NCI-H2227 treated with DMSO at 0.1 percent for 48 hours (cell line): Measurements from ENCODE around the gene PLK5.
"Not testable (repeated sequence)": the region's sequence is repeated elsewhere in the genome, so short reads cannot be mapped to it uniquely, and the experiment has no call there.

ENCODE experiments used
- DNase-seq: peaks from one replicate; lab custom pipeline; 2025; lab: John Stamatoyannopoulos, UW

Gene PLK5

DNA sequence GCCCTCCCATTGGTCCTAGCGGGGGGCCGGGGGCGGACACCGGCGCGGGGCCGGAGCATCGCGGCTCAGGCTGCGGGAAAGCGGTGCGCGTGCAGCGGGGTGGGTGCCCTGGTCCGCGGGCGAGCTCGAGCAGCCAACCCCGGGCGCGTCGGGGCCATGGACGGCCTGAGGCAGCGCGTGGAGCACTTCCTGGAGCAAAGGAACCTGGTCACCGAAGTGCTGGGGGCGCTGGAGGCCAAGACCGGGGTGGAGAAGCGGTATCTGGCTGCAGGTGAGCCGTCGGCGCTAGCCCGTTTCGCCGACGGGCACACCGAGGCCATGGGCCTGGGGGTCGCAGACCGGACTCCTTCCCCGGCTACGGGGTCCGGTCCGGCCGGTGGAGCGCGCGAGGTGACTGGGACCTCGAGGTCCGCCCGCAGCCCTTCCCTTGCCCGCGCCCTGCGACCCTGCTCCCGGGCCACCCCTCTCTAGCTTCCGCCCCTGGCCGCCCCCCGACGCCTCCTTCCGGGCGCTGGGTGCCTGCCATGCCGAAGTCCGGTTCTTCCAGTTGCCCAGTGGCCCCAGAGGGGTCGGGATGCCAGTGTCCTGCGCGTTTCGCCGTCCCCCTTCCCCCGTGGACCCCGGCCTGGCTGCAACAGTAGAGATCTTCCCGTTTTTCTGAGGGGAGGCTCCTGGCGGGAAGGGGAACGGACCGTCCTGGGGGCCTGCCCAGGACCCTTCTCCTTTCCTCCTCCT lies 32.6 kb upstream of the PLK5 start, which contains the start of gene REEP6:
REEP6 (plus strand) TSS at position 68 of the 735 bp plus-strand sequence; CDS start at position 157, 89 bp downstream.
- no peak for DNase-seq

DNA sequence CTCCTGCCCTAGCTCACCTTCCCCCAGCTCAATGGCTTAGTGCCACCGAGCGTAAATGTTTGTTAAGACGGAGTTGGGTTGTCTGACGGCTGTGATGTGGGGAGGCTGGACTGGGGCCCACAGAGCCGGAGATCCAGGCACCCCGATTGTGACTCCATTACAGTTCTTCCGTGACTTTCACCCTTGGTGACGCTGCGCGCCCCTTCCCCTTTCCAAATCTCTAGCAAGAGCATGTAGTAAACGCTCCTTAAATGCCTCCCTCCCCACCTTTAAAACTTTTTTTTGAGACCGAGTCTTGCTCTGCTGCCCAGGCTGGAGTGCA lies 32.1 kb upstream of the PLK5 start:
- no peak for DNase-seq

DNA sequence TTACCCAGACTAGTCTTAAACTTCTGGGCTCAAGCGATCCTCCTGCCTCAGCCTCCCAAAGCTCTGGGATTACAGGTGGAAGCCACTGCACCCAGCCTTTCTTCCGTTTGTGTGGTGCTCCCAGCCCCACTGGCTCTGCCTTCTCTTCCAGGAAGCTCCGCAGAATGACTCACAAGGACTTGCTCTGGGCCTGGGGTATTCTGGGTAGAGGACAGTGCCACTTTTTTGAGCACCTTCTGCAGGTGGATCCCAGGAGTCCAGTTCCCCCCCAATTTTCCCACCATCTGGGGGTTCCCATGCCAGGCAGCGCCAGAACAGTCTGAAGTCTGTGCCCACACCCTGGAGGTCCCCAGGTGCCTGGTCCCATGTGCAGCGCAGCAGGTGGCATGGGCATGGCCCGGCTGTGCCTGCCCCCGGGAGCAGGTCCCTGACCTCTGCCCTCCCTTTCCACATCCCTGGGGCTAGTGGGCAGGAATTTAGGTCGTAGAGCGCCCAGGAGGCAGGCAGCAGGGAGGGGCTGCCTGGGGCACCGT lies 31.3 kb upstream of the PLK5 start:
- no peak for DNase-seq

DNA sequence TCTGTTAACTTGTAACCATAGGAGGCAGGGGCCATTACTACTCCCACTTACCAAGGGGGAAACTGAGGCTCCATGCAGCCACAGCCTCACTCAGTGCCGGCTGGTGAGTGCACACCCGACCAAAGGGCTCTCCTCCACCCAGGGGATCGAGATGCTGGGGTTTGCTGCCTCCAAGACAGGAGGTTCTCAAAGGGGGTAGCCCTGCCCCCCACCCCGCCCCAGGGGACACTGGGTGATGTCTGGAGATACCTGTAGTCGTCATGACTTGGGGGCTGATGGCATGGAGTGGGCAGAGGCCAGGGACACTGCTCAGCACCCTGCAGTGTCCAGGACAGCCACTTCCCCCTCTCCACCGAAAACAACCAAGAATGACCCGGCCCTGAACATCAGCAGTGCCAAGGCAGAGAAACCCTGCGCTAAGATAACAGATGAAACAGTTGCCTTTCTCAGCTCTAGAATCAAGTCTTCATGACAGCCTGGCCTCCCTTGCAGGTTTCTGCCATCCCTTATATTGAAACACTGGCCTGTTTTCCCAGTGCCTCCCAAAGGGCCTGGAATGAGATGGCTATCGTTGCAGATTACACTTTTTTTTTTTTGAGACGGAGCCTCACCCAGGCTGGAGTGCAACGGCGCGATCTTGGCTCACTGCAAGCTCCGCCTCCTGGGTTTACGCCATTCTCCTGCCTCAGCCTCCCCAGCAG lies 29.6 kb upstream of the PLK5 start:
- no peak for DNase-seq

DNA sequence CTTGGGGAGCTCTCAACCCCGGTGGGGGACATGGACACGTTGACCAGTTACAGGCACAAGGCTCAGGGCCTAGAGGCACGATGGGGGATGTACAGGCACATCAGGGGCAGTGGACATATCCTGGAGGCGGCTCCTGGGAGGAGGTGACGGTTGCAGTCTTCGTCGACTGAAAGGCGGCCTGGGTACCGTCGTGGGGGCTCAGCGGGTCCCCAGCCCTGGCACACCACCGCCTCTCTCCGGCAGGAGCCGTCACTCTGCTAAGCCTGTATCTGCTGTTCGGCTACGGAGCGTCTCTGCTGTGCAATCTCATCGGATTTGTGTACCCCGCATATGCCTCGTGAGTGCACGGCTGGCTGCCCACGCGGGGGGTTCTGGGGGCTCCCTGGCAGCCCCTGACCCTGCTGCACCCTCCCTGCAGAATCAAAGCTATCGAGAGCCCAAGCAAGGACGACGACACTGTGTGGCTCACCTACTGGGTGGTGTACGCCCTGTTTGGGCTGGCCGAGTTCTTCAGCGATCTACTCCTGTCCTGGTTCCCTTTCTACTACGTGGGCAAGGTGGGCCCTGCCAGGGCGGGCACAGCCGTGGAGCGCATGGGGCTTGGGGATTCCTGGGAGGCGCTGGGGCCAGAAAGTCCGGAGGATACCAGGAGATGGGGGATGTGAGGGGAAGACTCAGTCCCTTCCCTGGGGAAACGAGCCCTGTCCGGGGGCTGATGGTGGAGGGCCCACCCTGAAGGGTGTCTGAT lies 28.7 kb upstream of the PLK5 start:
- no peak for DNase-seq

DNA sequence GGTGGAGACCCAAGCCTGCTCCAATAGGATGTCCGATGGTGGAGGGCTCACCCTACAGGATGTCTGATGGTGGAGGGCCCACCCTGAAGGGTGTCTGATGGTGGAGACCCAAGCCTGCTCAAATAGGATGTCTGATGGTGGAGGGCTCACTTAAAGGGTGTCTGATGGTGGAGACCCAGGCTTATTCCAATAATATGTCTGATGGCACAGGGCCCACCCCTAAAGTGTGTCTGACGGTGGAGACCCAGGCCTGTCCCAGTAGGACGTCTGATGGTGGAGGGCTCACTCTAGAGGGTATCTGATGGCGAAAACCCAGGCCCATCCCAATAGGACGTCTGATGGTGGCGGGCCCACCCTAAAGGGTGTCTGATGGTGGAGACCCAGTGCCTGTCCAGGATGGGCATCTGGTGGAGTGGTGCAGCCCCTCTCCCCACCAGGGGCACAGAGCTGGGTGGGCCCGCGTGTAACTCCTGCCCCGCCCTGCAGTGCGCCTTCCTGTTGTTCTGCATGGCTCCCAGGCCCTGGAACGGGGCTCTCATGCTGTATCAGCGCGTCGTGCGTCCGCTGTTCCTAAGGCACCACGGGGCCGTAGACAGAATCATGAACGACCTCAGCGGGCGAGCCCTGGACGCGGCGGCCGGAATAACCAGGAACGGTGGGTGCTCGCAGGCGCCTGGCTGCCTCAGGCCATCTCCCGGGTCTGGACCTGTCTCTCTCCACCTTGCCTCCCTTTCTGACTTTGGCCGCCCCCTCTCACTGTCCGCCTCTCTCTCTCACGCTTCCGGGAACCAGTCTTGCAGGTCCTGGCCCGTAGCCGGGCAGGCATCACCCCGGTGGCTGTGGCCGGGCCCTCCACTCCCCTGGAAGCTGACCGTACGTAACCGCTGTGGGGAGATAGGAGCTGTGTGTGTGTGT lies 27.8 kb upstream of the PLK5 start:
- DNase-seq: no peak

DNA sequence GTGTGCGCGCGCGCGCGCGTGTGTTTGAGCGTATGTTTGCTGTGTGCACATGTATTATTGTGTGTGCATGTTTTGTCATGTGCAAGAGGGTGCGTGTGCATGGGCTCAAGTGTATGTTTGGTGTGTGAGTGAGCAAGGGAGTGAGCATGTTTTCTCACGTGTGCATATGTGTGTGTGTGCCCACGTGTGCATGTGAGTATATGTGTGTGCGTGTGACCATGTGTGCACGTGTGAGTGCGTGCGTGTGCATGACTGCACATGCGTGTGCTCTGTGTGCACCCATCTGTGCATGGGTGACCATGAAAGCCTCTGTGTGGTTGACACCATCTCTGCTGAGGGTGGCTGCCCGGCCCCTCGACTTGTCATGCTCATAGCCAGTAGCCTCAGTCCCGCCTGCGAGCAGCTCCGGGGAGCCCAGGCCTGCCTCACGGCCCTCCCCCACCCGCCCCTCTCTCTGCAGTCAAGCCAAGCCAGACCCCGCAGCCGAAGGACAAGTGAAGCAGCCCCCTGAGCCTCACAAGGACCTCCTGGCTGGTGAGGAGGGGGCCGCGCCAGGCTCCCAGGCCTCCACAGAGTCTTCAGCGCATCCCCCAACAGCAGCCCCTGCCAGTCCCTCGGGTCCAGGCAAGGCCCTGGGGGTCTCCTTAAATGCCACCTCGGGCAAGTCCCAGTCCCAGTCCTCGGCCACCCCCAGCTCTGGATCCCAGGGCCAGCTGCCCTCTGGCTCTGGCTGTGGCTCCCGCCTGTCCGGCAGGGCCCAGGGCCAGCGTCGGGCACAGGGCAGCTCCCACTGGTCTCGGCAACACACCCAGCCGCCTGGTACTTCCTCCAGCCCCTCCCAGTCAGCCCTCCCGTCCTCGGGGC lies 26.9 kb upstream of the PLK5 start:
- DNase-seq: no peak

DNA sequence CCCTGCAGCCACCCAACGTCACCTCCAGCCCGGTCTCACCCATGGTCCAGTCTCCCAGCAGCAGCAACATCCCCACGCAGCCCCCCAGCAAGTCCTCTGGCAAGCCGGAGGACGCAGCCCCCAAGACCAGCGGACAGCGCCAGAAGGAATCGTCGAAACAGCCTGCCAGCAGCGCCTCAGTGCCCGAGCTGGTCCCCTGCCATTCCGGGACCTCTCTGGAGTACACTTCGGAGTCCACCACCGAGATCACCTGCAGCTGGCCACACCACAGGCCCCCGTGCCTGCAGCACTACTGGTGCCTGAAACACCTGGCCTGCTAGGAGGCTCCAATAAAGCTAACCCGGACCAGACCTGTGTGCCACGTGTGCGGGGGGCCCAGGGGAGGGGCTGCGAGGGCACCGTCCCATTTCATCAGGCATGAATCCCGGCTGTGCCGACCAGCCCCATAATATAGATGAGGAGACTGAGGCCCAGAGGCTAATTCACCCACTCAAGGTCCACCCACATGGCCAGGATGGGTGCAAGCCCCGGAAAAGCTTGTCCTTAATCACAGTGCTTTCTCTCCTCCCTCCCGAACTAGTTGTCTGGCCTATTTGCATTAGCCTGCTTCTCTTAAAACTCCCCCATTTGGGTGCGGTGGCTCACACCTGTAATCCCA lies 26.2 kb upstream of the PLK5 start:
- DNase-seq: no peak

DNA sequence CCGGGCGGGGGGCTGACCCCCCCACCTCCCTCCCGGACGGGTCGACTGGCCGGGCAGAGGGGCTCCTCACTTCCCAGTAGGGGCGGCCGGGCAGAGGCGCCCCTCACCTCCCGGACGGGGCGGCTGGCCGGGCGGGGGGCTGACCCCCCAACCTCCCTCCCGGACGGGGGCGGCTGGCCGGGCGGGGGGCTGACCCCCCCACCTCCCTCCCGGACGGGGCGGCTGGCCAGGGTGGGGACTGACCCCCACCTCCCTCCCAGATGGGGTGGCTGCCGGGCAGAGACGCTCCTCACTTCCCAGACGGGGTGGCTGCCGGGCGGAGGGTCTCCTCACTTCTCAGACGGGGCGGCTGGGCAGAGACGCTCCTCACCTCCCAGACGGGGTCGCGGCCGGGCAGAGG lies 24.6 kb upstream of the PLK5 start:
- not testable (repeated sequence) for DNase-seq

DNA sequence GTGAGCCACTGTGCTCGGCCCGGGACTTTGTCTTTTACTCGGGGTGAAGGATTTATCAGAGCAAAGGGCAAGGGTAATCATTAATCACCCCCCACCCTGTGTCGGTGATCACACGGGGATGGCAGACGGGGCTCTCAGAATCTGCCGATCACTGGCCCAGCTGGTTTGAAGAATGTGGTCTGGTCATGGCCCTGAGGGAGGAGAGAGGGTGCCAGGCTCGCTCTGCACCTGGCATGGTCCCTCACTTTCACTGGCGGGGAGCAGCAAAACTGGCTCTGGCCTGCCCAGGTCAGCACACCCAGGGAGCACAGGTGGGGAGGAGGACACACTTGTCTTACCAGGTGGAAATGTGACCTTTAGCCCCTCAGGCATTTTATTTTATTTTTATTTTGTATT lies 22.7 kb upstream of the PLK5 start:
- no peak for DNase-seq

DNA sequence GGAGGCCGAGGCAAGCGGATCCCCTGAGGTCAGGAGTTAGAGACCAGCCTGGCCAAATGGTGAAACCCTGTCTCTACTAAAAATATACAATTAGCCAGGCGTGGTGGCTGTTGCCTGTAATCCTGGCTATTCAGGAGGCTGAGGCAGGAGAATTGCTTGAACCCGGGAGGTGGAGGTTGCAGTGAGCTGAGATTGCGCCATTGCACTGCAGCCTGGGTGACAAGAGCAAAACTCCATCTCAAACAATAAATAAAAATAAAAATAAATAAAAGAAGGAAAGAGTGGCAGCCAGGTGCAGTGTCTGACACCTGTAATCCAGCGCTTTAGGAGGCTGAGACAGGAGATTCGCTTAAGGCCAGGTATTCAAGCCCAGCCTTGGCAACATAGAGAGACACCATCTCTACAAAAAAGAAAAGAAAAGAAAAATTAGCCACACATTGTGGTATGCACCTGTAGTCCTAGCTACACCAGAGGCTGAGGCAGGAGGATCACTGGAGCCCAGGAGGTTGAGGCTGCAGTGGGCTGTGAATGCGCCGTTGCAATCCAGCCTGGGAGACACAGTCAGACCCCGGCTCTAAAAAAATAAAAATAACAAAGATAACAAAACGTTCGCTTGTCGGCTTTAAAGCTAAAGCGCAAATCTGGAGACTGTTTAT lies 21.3 kb upstream of the PLK5 start:
- DNase-seq: no peak

DNA sequence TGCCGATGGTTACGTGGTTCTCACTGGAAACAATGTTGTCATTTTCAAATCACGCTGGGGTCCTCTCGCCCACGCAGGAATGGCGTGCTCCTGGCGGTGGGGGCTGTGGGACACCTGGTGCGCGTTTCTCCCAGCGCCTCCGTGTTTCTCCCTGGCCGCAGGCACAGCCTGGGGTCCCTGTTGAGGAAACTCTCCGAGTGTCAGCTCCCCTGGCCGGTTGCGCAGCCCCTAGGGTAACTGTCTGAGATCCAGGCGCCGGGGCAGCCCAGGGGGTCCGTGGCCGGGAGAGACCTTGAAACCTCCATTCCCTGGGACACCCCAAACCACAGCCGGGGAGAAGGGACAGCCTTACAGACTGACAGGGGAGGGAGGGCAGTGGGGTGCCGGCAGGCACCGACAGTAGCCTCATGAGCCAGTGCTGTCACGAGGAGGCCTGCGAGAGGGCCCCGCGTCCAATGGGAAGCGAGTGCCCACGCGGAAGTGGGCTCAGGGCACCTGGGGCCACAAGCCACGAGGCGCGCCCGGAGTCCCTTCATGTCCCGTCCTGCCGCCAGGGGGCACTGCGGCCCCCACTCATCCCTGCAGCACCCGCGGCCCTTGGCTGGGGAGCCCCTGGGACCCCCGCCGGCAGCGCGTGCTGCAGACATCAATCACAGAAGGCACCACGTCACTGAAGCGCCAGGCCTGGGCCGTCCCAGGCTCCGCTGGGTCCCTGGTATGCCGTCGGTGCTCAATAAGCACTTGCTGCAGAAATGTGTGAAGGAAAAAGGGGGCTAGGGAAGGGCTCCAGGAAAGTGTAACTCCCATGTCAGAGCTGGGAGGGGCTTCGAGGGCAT lies 20.6 kb upstream of the PLK5 start:
- DNase-seq: no peak

DNA sequence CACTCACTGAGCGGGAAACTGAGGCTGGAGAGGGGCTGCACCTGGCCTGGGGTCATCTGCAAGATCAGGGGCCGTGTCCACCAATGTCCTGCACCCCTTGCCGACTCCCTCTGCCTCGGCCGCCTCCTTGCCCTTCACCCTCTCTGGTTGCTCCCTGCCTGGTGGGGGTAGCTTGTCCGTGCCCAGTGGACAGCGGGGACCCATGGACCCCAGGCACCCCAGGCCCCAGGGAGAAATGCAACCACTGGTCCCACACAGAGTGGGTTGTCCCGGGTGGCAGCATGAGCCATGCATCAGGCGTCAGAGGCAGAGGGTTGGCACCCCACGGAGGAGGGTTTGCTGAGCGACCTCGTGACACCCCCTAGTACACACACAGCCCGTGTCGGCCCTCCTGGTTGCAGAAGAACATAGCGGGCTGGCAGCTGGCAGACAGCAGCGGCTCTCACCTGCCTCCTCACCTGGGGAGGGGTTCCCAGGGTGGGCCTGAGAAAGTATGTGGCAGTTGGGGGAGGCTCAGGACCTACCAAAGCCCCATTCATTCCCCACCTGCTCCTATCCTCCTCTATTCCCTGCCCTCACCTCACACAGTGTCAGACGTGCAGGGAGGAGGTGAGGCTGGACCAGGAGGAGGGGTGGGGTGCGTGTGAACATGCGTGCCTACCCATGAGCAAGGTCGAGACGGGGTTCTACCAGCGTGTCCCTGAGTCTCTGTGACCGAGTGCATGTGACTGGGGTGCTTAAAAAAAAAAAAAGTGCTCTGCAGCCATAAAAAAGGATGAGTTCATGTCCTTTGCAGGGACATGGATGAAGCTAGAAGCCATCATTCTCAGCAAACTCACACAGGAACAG lies 19.7 kb upstream of the PLK5 start:
- DNase-seq: no peak

DNA sequence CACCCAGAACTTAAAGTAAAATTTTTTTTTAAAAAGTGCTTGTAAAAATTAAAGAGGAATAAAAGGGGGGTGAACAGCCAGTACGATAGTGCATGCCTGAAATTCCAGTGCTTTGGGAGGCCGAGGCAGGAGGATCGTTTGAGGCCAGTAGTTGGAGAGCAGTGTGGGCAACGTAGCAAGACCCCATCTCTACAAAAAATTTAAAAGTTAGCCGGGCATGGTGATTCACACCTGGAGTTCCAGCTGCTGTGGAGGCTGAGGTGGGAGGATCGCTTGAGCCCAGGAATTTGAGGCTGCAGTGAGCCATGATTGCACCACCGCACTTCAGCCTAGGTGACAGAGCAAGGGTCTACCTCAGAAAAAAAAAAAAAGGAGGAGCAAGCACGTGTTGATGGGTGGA lies 18.9 kb upstream of the PLK5 start:
- DNase-seq: no peak

DNA sequence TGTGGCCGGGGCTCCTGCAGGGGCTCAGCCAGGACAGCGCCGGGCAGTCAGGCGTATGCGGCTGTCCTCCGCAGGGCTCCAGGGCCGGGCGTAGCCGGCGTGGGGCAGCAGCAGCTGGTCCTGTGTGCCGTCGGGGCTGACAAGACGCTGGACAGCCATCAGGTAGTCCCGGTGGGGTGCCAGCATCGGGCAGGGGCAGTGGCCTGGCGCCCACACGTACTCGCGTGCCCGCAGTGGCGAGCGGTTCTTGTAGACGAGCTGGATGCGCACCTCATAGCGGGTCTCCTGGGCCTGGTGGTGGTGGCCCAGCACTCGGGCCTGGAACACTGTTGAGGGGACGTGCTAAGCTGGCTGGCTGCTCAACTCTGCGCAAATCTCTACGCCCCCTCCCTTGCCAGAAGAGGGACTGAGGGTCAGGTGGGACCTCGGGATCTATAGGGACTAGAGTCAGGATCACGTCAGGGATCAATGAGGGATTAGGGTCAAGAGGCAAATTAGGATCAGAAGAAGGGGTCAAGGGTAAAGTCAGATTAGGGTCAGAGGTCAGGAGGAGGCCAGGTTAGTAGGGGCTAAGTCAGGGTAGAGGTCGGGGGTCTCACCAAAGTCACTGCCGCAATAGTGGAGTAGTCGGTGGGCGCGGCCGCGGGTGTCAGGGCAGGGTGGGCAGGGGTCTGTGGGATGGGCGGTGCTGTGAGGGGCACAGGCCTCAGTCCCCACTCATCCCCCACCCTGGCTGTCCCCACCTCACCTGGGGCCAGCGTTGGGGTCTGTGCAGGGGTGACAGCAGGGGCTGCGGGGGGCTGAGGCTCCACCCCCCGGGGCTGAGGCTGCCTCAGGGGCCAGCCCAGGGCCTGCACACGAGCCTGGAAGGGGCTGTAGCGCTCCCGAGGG lies 17.6 kb upstream of the PLK5 start:
- no peak for DNase-seq

DNA sequence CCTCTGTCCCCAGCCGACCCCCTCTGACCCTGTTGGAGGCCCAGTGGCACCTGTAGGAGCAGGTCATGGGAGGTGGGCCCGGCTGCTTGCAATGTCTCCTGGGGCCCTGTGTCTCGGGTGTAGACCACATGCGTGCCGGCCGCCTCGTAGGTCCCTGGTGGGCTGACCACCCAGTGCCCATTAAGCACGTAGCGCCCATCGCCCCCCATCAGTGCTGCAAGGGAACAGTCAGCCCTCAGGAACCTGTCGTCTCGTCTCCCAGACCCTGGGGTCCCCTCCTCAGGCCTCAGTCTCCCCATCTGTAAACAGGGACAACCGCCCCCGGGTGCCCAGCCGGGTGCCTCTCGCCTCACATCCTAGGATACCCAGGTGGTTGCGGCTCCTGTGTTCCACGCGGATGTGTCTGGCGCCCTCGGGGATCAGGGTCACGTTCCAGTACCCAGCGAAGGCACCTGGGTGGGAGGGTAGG lies 16.7 kb upstream of the PLK5 start:
- DNase-seq: no peak
